HCT116 (cell line): ENCODE results near the gene KAZN. TPM values are rescaled to one million over a fixed set of nuclear protein-coding genes. Genes with fewer than 3 reads are reported as not detected.

Experiments
- ATAC-seq: fragments of 200-7000 bp; cut with Tn5 transposase; 2 replicates; pipeline ENCODE4 v1.9.1; 2020; ENCODE audit warnings: mild to moderate bottlenecking, moderate library complexity
- BruUV-seq: library from RNA; stranded (reverse); fragments of 400-500 nt; replicated peaks from 2 replicates; lab custom pipeline; 2021; lab: Mats Ljungman, UMichigan
- CTCF ChIA-PET: fragments of 300-600 bp; sonication (Branson Sonifier 250); formaldehyde crosslinking; loops from one replicate; lab custom pipeline; 2021; ENCODE audit warnings: antibody characterized with exemption; lab: Charles Lee
- POLR2A ChIA-PET: fragments of 300-600, 350-600 bp; sonication (Branson Sonifier 250); formaldehyde crosslinking; loops from one replicate; lab custom pipeline; 2021; ENCODE audit warnings: antibody characterized with exemption; lab: Charles Lee
- RAD21 ChIA-PET, 2 experiments: fragments of 300-600 bp; sonication (Branson Sonifier 250); formaldehyde crosslinking; loops; one replicate each; lab custom pipeline; 2023; ENCODE audit warnings: low total read pairs in 2 of 2; ENCODE audit not compliant: uncharacterized antibody in 2 of 2, unreplicated experiment in 2 of 2, low non-redundant PET in 1 of 2; lab: Charles Lee
- DNase-seq: peaks from one replicate; pipeline ENCODE4 v3.0.0-alpha.2; 2010; ENCODE audit warnings: low read depth, low spot score
- H2AFZ ChIP-seq: fragments of 200-600 bp; shearing (Covaris generic), sonication (generic); 2 replicates; pipeline ENCODE4 v1.6.1; 2017; ENCODE audit warnings: low read depth, mixed run types, mixed read lengths, antibody characterized with exemption, low read length; ENCODE audit not compliant: poor library complexity, severe bottlenecking
- H3K27ac ChIP-seq: 2 replicates; pipeline ENCODE4 v1.5.1; 2012; ENCODE audit warnings: low read depth, low read length
- H3K27me3 ChIP-seq: fragments of 200-600 bp; sonication (generic); 2 replicates; pipeline ENCODE4 v1.6.1; 2016; ENCODE audit warnings: mixed run types, low read length, mixed read lengths; ENCODE audit not compliant: insufficient read depth
- H3K36me3 ChIP-seq, 2 experiments: fragments of 200-500 bp in 1 of 2; fragments of 200-600 bp in 1 of 2; sonication (Bioruptor generic) in 1 of 2; sonication (generic) in 1 of 2; 2 replicates each; pipeline versions ENCODE4 v1.5.1 to v1.6.1; 2014 to 2016; ENCODE audit warnings: low read length in 2 of 2, inconsistent platforms in 1 of 2, mixed read lengths in 1 of 2, mixed run types in 1 of 2; ENCODE audit not compliant: insufficient read depth in 2 of 2, control insufficient read depth in 1 of 2
- H3K4me1 ChIP-seq, 2 experiments: fragments of 200-600 bp in 1 of 2; sonication (generic) in 1 of 2; 2 replicates each; pipeline versions ENCODE4 v1.5.1 to v1.6.1; 2012 to 2017; ENCODE audit warnings: low read length in 2 of 2, inconsistent platforms in 1 of 2, mild to moderate bottlenecking in 1 of 2, mixed read lengths in 1 of 2, mixed run types in 1 of 2, moderate library complexity in 1 of 2; ENCODE audit not compliant: insufficient read depth in 2 of 2, control insufficient read depth in 1 of 2
- H3K4me2 ChIP-seq: fragments of 200-600 bp; sonication (generic); 2 replicates; pipeline ENCODE4 v1.6.1; 2017; ENCODE audit warnings: mixed run types, low read length, mixed read lengths
- H3K4me3 ChIP-seq, 2 experiments: fragments of 200-600 bp in 1 of 2; sonication (generic) in 1 of 2; replicated peaks in 1 of 2; 2 replicates each; pipeline ENCODE4 v1.5.1; 2011 to 2016; ENCODE audit warnings: low read length in 2 of 2, control low read depth in 1 of 2, low read depth in 1 of 2, mild to moderate bottlenecking in 1 of 2, mixed read lengths in 1 of 2, mixed run types in 1 of 2
- H3K79me2 ChIP-seq: fragments of 200-600 bp; sonication (generic); 2 replicates; pipeline ENCODE4 v1.6.1; 2017; ENCODE audit warnings: mild to moderate bottlenecking, mixed run types, low read length, moderate library complexity, mixed read lengths; ENCODE audit not compliant: insufficient read depth
- H3K9ac ChIP-seq: fragments of 200-600 bp; sonication (generic); 2 replicates; pipeline ENCODE4 v1.6.1; 2016; ENCODE audit warnings: low read length, mixed read lengths
- H3K9me2 ChIP-seq: fragments of 200-600 bp; sonication (generic), shearing (Covaris generic); 2 replicates; pipeline ENCODE4 v1.6.1; 2017; ENCODE audit warnings: mixed run types, mild to moderate bottlenecking, moderate library complexity; ENCODE audit not compliant: insufficient read depth
- H3K9me3 ChIP-seq, 2 experiments: fragments of 200-500 bp in 1 of 2; fragments of 200-600 bp in 1 of 2; sonication (Bioruptor generic) in 1 of 2; sonication (generic) in 1 of 2; 2 replicates each; pipeline ENCODE4 v1.6.1; 2014 to 2017; ENCODE audit warnings: low read length in 2 of 2, mixed read lengths in 2 of 2, inconsistent platforms in 1 of 2, low read depth in 1 of 2, mild to moderate bottlenecking in 1 of 2, mixed run types in 1 of 2, moderate library complexity in 1 of 2; ENCODE audit not compliant: control insufficient read depth in 1 of 2, insufficient read depth in 1 of 2
- H4K20me1 ChIP-seq: fragments of 200-600 bp; sonication (generic), shearing (Covaris generic); 2 replicates; pipeline ENCODE4 v1.6.1; 2017; ENCODE audit warnings: mixed run types, mild to moderate bottlenecking, moderate library complexity; ENCODE audit not compliant: insufficient read depth
- ATF3 ChIP-seq: IDR thresholded peaks from 2 replicates; pipeline ENCODE4 v1.6.1; 2012
- CBX3 ChIP-seq: IDR thresholded peaks from 2 replicates; pipeline ENCODE4 v1.6.1; 2012; ENCODE audit warnings: low read depth
- CTCF ChIP-seq, 3 experiments: fragments of 200-600 bp in 1 of 3; sonication (generic) in 1 of 3; IDR thresholded peaks in 2 of 3; conservative IDR thresholded peaks in 1 of 3; 2 replicates each; pipeline ENCODE4 v1.5.1; 2012 to 2017; ENCODE audit warnings: low read depth in 2 of 3, low read length in 2 of 3, antibody characterized with exemption in 1 of 3, borderline replicate concordance in 1 of 3, control low read depth in 1 of 3, mild to moderate bottlenecking in 1 of 3, mixed read lengths in 1 of 3, mixed run types in 1 of 3, moderate library complexity in 1 of 3; ENCODE audit not compliant: insufficient read depth in 1 of 3
- EGR1 ChIP-seq: IDR thresholded peaks from 2 replicates; pipeline ENCODE4 v1.6.1; 2012; ENCODE audit warnings: low read depth
- ELF1 ChIP-seq: IDR thresholded peaks from 2 replicates; pipeline ENCODE4 v1.6.1; 2012; ENCODE audit warnings: low read depth, borderline replicate concordance
- EZH2phosphoT487 ChIP-seq: fragments of 200-600 bp; IDR thresholded peaks from 2 replicates; pipeline ENCODE4 v1.6.1; 2018; ENCODE audit warnings: antibody characterized with exemption, borderline replicate concordance
- JUND ChIP-seq: IDR thresholded peaks from 2 replicates; pipeline ENCODE4 v1.6.1; 2012
- MAX ChIP-seq: IDR thresholded peaks from 2 replicates; pipeline ENCODE4 v1.6.1; 2012
- POLR2A ChIP-seq: IDR thresholded peaks from 2 replicates; pipeline ENCODE4 v1.7.0; 2011; ENCODE audit warnings: borderline replicate concordance; ENCODE audit not compliant: insufficient read depth, insufficient read length; ENCODE audit errors: extremely low read depth
- POLR2AphosphoS5 ChIP-seq: IDR thresholded peaks from 2 replicates; pipeline ENCODE4 v1.6.1; 2011; ENCODE audit warnings: mild to moderate bottlenecking, low read depth, low read length, moderate library complexity
- RAD21 ChIP-seq: IDR thresholded peaks from 2 replicates; pipeline ENCODE4 v1.6.1; 2012; ENCODE audit warnings: low read depth, mild to moderate bottlenecking
- REST ChIP-seq: IDR thresholded peaks from 2 replicates; pipeline ENCODE4 v1.6.1; 2012; ENCODE audit warnings: low read depth
- SP1 ChIP-seq: IDR thresholded peaks from 2 replicates; pipeline ENCODE4 v1.6.1; 2012; ENCODE audit warnings: low read depth
- TCF7L2 ChIP-seq: IDR thresholded peaks from 2 replicates; pipeline ENCODE4 v1.7.0; 2011; ENCODE audit warnings: borderline replicate concordance, inconsistent platforms; ENCODE audit not compliant: insufficient read depth, insufficient read length; ENCODE audit errors: extremely low read depth
- ZBTB33 ChIP-seq: IDR thresholded peaks from 2 replicates; pipeline ENCODE4 v1.6.1; 2011; ENCODE audit warnings: mild to moderate bottlenecking, low read length, moderate library complexity; ENCODE audit not compliant: insufficient replicate concordance; ENCODE audit errors: extremely low read depth
- ZNF274 ChIP-seq: fragments of 200-500 bp; sonication (Bioruptor generic); IDR thresholded peaks from 2 replicates; pipeline ENCODE4 v1.6.1; 2014; ENCODE audit warnings: mild to moderate bottlenecking, low read depth, low read length, inconsistent platforms
- intact Hi-C: fragments of 100-400 bp; cut with micrococcal nuclease; formaldehyde crosslinking; loops from 2 replicates; pipeline ENCODE4 v1.10.0; 2022
- total RNA-seq: library from RNA; stranded (reverse); gene quantifications from one replicate; pipeline ENCODE4 v1.2.1, GENCODE V29; 2021; ENCODE audit not compliant: unreplicated experiment

The KAZN gene
- total RNA-seq, 1 experiment from 2014 or later: 13.4 TPM

GRCh38 chr1:14617791-14618190, 19.3 kb downstream of the KAZN start:
- no peaks in the 10 kb centered on the region for H3K79me2 ChIP-seq
- no peak overlapping the region for H3K4me2 ChIP-seq
- no peaks in the 10 kb centered on the region for H3K36me3 ChIP-seq
- H4K20me1 ChIP-seq: no peaks in the 10 kb centered on the region
- BruUV-seq: no TSS peak
- no peaks in the 10 kb centered on the region for H3K4me1 ChIP-seq
- ATAC-seq (no peak), DNase-seq (no peak)
- ChIA-PET CTCF (no interaction called here), POLR2A (no interaction called here), RAD21 (no interaction called here)
- no peak overlapping the region for H3K4me3 ChIP-seq
- TF ChIP-seq POLR2AphosphoS5 (no peak), ZBTB33 (no peak), JUND (no peak), POLR2A (no peak), TCF7L2 (no peak), RAD21 (no peak), ZNF274 (no peak), SP1 (no peak), ATF3 (no peak), EGR1 (no peak), ELF1 (no peak), CTCF (IDR thresholded peaks at IDR 0.05 in 2 of 3, conservative IDR thresholded peaks at IDR 0.05 in 1 of 3; ENCODE audit: borderline replicate concordance in 1 of 3, insufficient read depth in 1 of 3, low read depth in 2 of 3, low read length in 2 of 3) (no peak), CBX3 (no peak), EZH2phosphoT487 (no peak), REST (no peak), MAX (no peak)
- no peaks in the 10 kb centered on the region for H3K9me2 ChIP-seq
- no peak overlapping the region for H2AFZ ChIP-seq
- no peak overlapping the region for H3K27ac ChIP-seq
- H3K9me3 ChIP-seq: no peaks in the 10 kb centered on the region
- intact Hi-C loops: no loop called here
- H3K9ac ChIP-seq: no peak overlapping the region
- peaks cover 32% of the 10 kb centered on the region for H3K27me3 ChIP-seq
